Endothelial cell of umbilical vein (primary cell): Measurements from ENCODE around the gene SCYL1. TPM values are rescaled to one million over a fixed set of nuclear protein-coding genes. Genes with fewer than 3 reads are reported as not detected.

Source experiments
- BruUV-seq: library from RNA; stranded (reverse); fragments of 400-500 nt; replicated peaks from 2 replicates; lab custom pipeline; 2021; lab: Mats Ljungman, UMichigan
- CTCF ChIA-PET: fragments of 300-600, 350-600 bp; sonication (Branson Sonifier 250); formaldehyde crosslinking; loops from one replicate; lab custom pipeline; 2021; ENCODE audit warnings: antibody characterized with exemption, inconsistent platforms; lab: Charles Lee
- POLR2A ChIA-PET: fragments of 300-600, 350-600 bp; sonication (Branson Sonifier 250); formaldehyde crosslinking; loops from one replicate; lab custom pipeline; 2021; ENCODE audit warnings: antibody characterized with exemption, inconsistent platforms; lab: Charles Lee
- DNase-seq: peaks from one replicate; pipeline ENCODE4 v3.0.0-alpha.2; 2011; ENCODE audit warnings: low read depth, low spot score
- FAIRE-seq: peaks from 2 replicates; lab custom pipeline; 2011; peaks lifted over from hg19 to GRCh38; lab: Jason Lieb, UNC
- H2AFZ ChIP-seq: 2 replicates; pipeline ENCODE4 v1.6.0; 2012; ENCODE audit warnings: low read depth, low read length, control low read depth, inconsistent platforms
- H3K27ac ChIP-seq: 2 replicates; pipeline ENCODE4 v1.5.1; 2011; ENCODE audit warnings: low read depth, mild to moderate bottlenecking, control low read depth, low read length, moderate library complexity; ENCODE audit not compliant: insufficient read depth
- H3K27me3 ChIP-seq, 2 experiments: 2 replicates each; pipeline versions ENCODE4 v1.6.0 to v1.6.1; 2011; ENCODE audit warnings: low read length in 2 of 2, mixed read lengths in 1 of 2; ENCODE audit not compliant: control insufficient read depth in 2 of 2, insufficient read depth in 2 of 2
- H3K36me3 ChIP-seq, 2 experiments: 2 replicates in 1 of 2; 3 replicates in 1 of 2; pipeline ENCODE4 v1.5.1; 2011; ENCODE audit warnings: low read length in 2 of 2, mild to moderate bottlenecking in 1 of 2, moderate library complexity in 1 of 2; ENCODE audit not compliant: control insufficient read depth in 2 of 2, insufficient read depth in 2 of 2; ENCODE audit errors: extremely low read depth in 1 of 2
- H3K4me1 ChIP-seq: 3 replicates; pipeline ENCODE4 v1.5.1; 2011; ENCODE audit warnings: mild to moderate bottlenecking, low read length; ENCODE audit not compliant: control insufficient read depth, insufficient read depth; ENCODE audit errors: extremely low read depth
- H3K4me2 ChIP-seq: 2 replicates; pipeline ENCODE4 v1.6.1; 2011; ENCODE audit warnings: low read length, control low read depth, mixed read lengths; ENCODE audit not compliant: insufficient read depth
- H3K4me3 ChIP-seq, 3 experiments: fragments of 200-600 bp in 1 of 3; sonication (generic), shearing (Covaris generic) in 1 of 3; replicated peaks in 1 of 3; 2 replicates each; pipeline ENCODE4 v1.5.1; 2011 to 2016; ENCODE audit warnings: control low read depth in 3 of 3, low read length in 3 of 3, mild to moderate bottlenecking in 2 of 3, inconsistent platforms in 1 of 3, low read depth in 1 of 3, moderate library complexity in 1 of 3; ENCODE audit not compliant: insufficient read depth in 1 of 3
- H3K79me2 ChIP-seq: 2 replicates; pipeline ENCODE4 v1.6.0; 2012; ENCODE audit warnings: low read length, inconsistent platforms; ENCODE audit not compliant: control insufficient read depth, insufficient read depth
- H3K9ac ChIP-seq: replicated peaks from 2 replicates; pipeline ENCODE3; 2011; ENCODE audit warnings: low read length, control low read depth; ENCODE audit not compliant: insufficient read depth; ENCODE audit errors: extremely low read depth
- H3K9me1 ChIP-seq: replicated peaks from 3 replicates; pipeline ENCODE4 v1.6.0; 2011; ENCODE audit warnings: mild to moderate bottlenecking, low read length; ENCODE audit not compliant: control insufficient read depth, insufficient read depth; ENCODE audit errors: extremely low read depth
- H3K9me3 ChIP-seq: replicated peaks from 2 replicates; pipeline ENCODE4 v1.5.1; 2012; ENCODE audit warnings: low read length, inconsistent platforms; ENCODE audit not compliant: control insufficient read depth, insufficient read depth
- H4K20me1 ChIP-seq: replicated peaks from 2 replicates; pipeline ENCODE3; 2011; ENCODE audit warnings: mild to moderate bottlenecking, low read length; ENCODE audit not compliant: control insufficient read depth, insufficient read depth; ENCODE audit errors: extremely low read depth
- CTCF ChIP-seq, 2 donors: IDR thresholded peaks; 1 replicate in 1 of 2; 2 replicates in 1 of 2; pipeline ENCODE4 v1.5.1; 2011; ENCODE audit warnings: low read length in 2 of 2, mild to moderate bottlenecking in 2 of 2, moderate library complexity in 2 of 2, control low read depth in 1 of 2, inconsistent platforms in 1 of 2, low read depth in 1 of 2; ENCODE audit not compliant: insufficient read depth in 1 of 2; ENCODE audit errors: extremely low read depth in 1 of 2
- EZH2 ChIP-seq: IDR thresholded peaks from 2 replicates; pipeline ENCODE4 v1.6.1; 2012; ENCODE audit warnings: borderline replicate concordance, low read depth, mild to moderate bottlenecking, moderate library complexity, low read length, inconsistent platforms; ENCODE audit not compliant: severe bottlenecking
- FOS ChIP-seq: IDR thresholded peaks from 2 replicates; pipeline ENCODE4 v1.6.1; 2011; ENCODE audit warnings: mild to moderate bottlenecking, low read length, moderate library complexity, borderline replicate concordance; ENCODE audit not compliant: insufficient read depth
- GATA2 ChIP-seq: IDR thresholded peaks from 2 replicates; pipeline ENCODE4 v1.7.0; 2011; ENCODE audit warnings: low read depth, mild to moderate bottlenecking, moderate library complexity, mixed read lengths, low read length; ENCODE audit not compliant: insufficient read length, insufficient read depth
- JUN ChIP-seq: IDR thresholded peaks from 2 replicates; pipeline ENCODE4 v1.6.1; 2011; ENCODE audit warnings: borderline replicate concordance, low read depth; ENCODE audit not compliant: insufficient read length, insufficient read depth
- MAX ChIP-seq: IDR thresholded peaks from 2 replicates; pipeline ENCODE4 v1.6.1; 2011; ENCODE audit not compliant: insufficient read depth, insufficient read length
- MYC ChIP-seq: IDR thresholded peaks from one replicate; pipeline ENCODE4 v1.6.1; 2011; ENCODE audit warnings: mild to moderate bottlenecking, low read depth, low read length
- POLR2A ChIP-seq: IDR thresholded peaks from 2 replicates; pipeline ENCODE4 v1.6.1; 2012; ENCODE audit warnings: low read depth, mild to moderate bottlenecking, control low read depth, low read length
- POLR2AphosphoS5 ChIP-seq: IDR thresholded peaks from 2 replicates; pipeline ENCODE4 v1.6.1; 2012; ENCODE audit warnings: low read depth, mild to moderate bottlenecking, control low read depth, low read length, moderate library complexity; ENCODE audit not compliant: insufficient read depth
- dilution Hi-C: fragments of 300-500 bp; cut with MboI; formaldehyde crosslinking; loops from one replicate; pipeline ENCODE4 v1.15.0; 2019; ENCODE audit warnings: low sequenced_read_pairs; ENCODE audit not compliant: extremely low pct_ligation_motif_present
- intact Hi-C: fragments of 100-400 bp; cut with micrococcal nuclease; formaldehyde crosslinking; loops from one replicate; pipeline ENCODE4 v1.10.0; 2022
- polyA plus RNA-seq, 4 experiments: library from polyadenylated mRNA; depleted of rRNA in 3 of 4; stranded (reverse) in 3 of 4; unstranded in 1 of 4; fragments of >200 nt; gene quantifications; 2 replicates each; pipeline versions ENCODE4 v1.2.1 to v1.2.3, GENCODE V29; 2011 to 2012; ENCODE audit warnings: missing spikeins in 1 of 4
- total RNA-seq: library from RNA; stranded (reverse); gene quantifications from 2 replicates; pipeline ENCODE4 v1.2.3, GENCODE V29; 2021

SCYL1 gene
- total and polyA plus RNA-seq, 2 donors (not counting 3 experiments of a cell fraction or from before 2014, with no cell fraction given), result 88.2 to 126 TPM

- Histone ChIP-seq H3K9me3 (no peaks in the 10 kb centered on the region), H3K36me3 (no peaks in the 10 kb centered on the region), H3K4me3 (no peak overlapping the region), H3K4me2 (peak overlapping the region; percentile 1), H2AFZ (no peak overlapping the region), H3K9me1 (no peaks in the 10 kb centered on the region), H3K9ac (peak overlapping the region; percentile 25), H3K79me2 (peaks cover 5% of the 10 kb centered on the region), H3K4me1 (peaks cover 33% of the 10 kb centered on the region), H3K27me3 (no peaks in the 10 kb centered on the region), H3K27ac (peak overlapping the region; percentile 58), H4K20me1 (no peaks in the 10 kb centered on the region)
- TF ChIP-seq POLR2AphosphoS5 (peak; percentile 34), GATA2 (no peak), FOS (peak; percentile 42), MYC (no peak), EZH2 (no peak), JUN (no peak), POLR2A (no peak), MAX (no peak), CTCF (IDR thresholded peaks at IDR 0.05; ENCODE audit: extremely low read depth in 1 of 2, insufficient read depth in 1 of 2, low read depth in 1 of 2, low read length in 2 of 2) (no peak)
- POLR2A ChIA-PET, result interaction anchor here (0.6 to 0.7 kb wide), 3 partner anchors 21 to 679 kb away, joined by 4 to 7 read pairs (median 5); no protein-coding TSS in a partner anchor
- intact Hi-C loops, result no loop called here
- BruUV-seq, result no TSS peak
- DNase-seq (peak; percentile 66), FAIRE-seq (peak; percentile 98)
- dilution Hi-C loops, result no loop called here
- CTCF ChIA-PET, result interaction anchor here (0.6 to 2.4 kb wide), 6 partner anchors 9 to 236 kb away, joined by 3 to 18 read pairs (median 4); no protein-coding TSS in a partner anchor
Observed at GRCh38 chr11:65565624-65566453, 41.0 kb downstream of the SCYL1 start.
